NCI-H1694 (cell line): ENCODE results near the gene FEV.

Experiments
- DNase-seq: peaks from one replicate; lab custom pipeline; 2025; lab: John Stamatoyannopoulos, UW

Gene FEV

DNA sequence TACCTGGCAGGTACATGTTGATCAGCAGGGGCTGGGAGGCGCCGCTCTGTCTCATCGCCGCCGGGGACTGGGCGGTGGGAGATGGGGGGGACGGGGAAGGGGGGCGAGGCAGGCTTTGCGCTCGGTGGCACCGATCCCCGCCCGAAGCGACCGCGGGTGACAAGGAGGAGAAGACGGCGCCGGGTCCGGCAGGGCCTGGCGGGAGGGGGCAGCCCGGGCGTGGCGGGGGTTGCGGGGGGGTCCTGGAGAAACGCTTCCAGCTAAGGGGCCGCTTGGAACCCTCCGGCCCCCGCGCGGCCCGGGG, at the start of gene FEV:
Gene FEV, minus strand, starts transcription at position 164 of the 304 bp plus-strand sequence. Its CDS starts 109 bp downstream, at position 55.
- DNase-seq, result no peak

DNA sequence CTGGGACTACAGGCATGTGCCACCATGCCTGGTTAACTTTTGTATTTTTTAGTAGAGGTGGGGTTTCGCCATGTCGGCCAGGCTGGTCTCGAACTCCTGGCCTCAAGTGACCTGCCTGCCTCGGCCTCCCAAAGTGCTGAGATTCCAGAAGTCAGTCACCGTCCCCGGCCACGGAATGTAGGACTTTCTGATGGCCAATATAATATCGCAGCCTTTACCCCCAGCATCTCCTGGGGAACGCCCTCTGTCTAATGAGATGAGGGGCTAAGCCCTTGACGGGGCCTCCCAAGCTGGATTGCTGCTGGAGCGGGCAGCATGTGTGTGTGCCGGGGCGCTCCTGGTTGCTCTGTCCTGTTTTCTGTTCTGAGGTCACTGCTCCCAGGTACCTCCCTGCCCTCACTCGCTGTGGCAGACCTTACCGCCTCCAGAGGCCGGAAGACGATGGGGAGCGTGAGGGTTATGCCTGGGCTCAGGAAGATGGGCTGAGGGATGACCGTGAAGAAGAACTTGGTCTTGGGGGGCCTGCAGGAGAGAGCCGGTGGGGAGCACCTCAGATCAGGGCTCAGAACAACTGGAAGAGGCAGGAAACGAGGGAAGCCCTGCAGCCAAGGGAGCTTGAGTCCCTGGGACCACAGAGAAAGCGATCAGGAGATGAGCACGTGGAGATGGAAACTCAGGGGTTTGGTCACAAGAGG, 47.2 kb upstream of the FEV start:
- no peak for DNase-seq

- DNase-seq, result no peak
Observed at GRCh38 chr2:219031005-219031738, 46.2 kb upstream of the FEV start.

DNA sequence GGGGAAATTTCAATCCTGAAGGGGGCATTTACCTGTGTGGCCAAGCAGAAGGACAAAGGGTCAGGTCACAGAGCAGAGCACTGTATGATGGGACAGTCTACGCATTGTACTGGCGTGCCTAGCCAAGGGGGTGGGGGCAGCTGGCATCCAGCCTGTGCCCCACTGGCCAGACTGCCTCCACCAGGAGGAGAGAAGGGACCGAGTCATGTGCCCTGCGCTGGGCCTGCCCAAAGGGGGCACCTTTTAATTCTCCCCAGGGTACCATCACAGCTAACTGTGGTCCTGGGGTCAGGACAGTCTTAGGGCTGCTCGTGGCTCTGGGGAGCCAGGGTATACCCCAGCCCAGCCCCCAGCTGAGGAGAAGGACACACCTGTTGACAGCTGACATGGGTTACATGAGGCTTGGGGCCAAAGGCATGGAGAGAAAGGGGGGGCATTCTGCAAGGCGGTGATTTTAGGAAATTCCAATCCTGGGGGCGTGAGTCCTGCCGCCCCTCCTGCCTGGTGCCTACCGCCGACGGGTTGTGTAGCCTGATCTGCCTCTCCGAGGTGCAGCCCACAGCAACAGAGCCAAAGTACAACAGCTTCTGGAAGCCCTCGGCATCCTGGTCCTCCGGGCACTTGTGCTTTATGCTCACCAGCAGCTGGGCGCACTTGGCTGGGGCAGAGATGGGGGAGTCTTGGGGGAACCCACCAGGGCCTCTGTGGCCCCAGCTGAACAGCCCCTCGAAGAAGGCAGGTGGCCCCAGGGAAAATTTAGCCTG, 45.4 kb upstream of the FEV start:
- DNase-seq, result no peak

- DNase-seq, result peak; percentile 69
Observed at GRCh38 chr2:219029829-219030165, 44.8 kb upstream of the FEV start.

DNA sequence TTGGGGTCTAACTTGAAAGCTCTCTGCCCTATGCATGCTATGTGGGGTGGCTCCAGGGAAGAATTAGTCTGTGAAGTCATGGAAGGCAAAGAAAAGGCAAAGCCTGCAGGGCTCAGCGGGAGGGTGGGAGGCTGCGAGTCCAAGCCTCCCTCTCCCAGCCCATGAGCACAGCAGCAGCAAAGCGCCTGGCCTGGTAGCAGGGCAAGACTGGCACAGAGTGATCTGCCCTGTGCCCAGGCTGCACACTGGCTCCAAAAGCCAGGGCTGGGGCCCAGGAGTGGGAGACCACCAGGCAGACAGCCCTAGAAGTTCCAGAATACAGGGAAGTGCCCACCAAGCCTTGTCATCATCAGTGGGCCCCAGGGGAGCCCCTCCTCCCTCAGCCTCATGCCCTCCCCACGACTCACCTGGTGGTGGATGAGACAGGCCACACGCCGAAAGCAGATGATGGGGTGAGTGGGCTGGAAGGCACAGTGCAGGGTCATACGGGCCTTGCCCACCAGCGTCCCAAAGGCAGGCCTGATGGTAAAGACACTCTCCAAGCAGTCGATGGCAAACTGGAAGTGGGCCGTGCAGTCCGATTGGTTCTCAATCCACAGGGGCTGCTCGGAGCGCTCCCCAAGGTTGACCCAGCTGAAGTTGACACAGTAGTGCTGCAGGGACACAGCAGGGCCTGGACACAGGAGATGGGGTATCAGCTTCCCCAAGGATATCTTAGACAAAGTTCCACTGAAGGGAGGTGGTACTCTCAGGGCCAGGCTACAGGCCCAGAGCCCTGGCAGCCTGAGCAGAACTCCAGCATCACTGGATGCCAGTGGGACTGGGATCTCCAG, 44.2 kb upstream of the FEV start:
- no peak for DNase-seq

GRCh38 chr2:219028141-219028540, 43.2 kb upstream of the FEV start:
- no peak for DNase-seq

DNA sequence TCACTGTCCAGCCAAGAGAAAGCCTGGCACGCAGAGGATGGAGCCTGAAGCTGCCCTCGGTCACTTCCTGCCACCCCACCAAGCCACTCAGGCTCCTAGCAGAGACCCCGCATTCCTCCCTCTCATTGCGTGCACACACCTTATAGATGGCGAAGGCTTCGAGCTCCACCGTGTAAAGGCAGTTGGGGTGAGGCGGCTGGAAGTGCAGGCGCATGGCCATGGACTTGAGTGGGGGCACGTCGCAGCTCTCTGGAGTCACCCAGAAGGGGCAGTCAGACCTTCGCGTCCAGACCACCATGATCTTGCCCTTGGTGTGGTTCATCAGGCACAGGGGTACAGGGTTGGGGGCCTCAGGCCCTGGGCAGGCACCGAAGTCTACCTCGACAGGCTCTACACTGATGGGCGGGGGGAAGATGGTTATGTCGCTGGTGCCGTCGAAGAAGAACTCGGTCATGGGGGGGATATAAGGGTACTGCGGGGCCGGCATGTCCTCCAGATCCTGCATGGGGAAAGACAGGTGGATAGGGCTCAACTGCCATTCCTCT, 42.6 kb upstream of the FEV start:
- no peak for DNase-seq

DNA sequence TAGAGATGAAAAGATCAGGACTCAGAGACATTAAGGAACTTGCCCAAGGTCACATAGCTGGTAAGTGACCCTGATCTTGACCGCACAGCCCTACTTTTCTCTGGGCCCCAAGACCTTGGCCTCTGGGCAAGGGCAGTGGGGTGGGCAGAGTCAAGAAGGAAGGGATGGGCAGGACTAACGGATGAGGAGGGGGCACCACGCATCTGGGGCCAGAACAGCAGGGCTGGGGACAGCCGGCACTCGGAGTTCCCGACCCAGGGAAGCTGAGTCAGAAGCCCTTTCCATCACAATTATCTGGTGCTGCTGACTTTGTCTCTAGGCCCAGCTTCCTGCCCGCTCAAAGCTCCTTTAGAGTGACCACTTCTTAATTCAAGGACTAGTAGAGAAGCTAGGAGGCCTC, 42.0 kb upstream of the FEV start:
- DNase-seq, result no peak

- DNase-seq, result no peak
Observed at GRCh38 chr2:219025637-219026585, 40.9 kb upstream of the FEV start.

DNA sequence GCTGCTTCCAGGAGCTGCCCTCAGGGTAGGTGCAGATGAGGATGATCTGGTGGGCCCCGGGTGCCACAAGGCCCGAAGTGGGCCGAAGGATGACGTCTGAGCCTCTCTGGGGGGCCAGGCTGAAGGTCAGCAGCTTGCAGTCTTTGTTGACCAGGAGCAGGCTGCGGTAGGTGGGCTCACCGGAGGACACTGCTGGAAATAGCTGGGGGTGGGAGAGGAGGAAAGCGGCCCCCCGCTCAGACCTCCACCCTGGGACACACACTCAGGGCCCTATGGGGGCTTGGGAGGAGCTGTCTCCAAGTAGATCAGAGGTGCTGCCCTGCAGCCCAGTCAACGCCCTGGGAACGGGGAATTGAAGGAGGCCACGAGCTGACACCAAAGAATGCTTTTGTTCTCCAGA, 39.1 kb upstream of the FEV start:
- DNase-seq, result no peak

- no peak for DNase-seq
Observed at GRCh38 chr2:219023045-219023605, 38.1 kb upstream of the FEV start.

GRCh38 chr2:219022616-219023015, 37.6 kb upstream of the FEV start:
- DNase-seq, result no peak

DNA sequence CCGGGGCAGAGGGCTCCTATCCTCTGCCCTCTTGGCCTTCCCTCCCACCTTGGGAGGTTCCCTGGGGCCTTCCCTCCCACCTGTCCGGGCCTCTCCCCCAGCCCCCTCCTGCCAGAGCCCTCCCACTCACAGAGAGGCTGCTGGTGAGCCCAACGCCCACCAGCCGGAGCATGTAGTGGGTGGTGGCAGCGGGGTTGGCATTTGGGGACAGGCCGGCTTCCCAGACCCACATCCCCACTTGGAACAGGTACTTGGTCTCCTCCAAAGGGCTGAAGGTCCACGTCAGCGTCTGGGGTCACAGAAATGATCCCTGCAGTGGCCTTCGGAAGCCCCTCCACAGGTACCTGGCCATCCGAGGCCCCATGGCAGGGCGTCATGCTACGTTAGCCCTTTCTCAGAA, 37.1 kb upstream of the FEV start:
- DNase-seq, result no peak

DNA sequence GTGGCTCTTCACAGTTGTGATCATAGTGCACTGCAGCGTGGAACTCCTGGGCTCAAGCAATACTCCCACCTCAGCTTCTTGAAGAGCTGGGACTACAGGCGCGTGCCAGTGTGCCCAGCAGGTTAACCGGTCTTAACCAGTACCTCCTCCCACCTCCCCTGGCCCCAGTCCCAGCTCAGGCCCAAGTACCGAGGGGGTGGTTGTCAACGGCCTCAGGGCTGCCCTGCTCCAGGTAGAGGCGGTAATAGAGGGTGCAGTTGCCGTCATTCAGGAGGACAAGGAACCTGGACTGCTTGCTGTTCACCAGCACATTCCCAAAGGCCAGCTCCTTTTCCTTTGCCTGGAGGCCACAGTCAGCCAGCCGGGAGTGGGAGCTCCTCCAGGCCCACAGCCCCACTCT, 36.6 kb upstream of the FEV start:
- DNase-seq, result no peak

DNA sequence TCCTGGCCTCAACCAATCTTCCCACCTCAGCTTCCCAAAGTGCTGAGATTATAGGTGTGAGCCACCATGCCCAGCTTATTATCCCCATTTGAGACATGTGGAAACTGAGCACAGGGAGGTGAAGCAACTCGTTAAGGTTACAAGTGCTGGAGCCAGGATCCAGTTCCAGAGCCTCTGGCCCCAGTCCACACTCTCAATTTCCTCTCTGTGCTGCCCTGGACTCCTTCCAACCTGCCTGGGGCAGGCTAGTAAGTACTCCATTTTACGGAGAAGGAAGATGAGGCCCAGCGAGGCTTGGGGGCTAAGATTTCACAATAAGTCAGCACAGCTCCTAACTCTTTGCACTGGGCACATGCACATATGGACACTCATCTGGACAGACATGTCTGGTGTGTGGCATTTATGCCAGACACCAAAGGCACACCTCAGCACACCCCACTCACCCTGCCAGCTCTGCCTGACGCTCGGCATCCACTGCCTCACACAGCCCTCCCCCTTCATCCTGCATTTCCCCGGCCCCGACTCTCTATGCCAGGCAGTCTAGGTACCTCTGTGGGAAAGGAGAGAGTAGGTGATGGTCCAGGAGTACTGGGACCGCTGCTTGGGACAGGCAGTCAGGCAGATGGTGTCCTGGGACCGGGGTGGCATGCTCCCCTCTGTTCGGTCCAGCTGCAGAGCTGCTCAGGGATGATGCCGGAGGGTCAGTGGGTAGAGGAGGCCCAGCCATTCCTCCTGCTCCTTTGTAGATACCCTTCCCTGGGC, 35.8 kb upstream of the FEV start:
- no peak for DNase-seq

DNA sequence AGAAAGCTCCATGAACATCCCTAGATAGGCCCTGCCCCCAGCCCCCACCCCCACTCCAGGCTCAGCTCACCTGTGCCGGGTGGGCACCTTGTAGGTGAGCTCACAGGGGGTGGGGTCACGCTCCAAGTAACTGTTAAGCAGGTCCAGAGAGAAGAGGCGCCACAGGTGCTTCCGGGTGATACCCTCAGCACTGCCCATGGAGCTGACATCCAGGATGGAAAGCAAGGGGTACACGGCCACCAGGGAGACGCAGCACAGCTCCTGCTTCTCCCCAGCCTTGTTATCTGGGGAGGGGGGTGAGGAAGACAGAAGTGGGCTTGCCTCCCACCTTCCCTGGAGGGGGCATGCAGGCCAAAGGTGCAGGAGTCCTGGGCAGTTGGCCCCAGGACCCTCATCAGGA, 34.5 kb upstream of the FEV start:
- no peak for DNase-seq

- DNase-seq, result no peak
Observed at GRCh38 chr2:219018726-219019125, 33.7 kb upstream of the FEV start.

GRCh38 chr2:219018286-219018685, 33.3 kb upstream of the FEV start:
- DNase-seq, result no peak
